PC-3 (cell line): ENCODE data around the gene MAP3K5.

ENCODE experiments used
- EZH2 ChIP-seq: fragments of 300-600 bp; sonication (generic); IDR thresholded peaks from one replicate; pipeline ENCODE4 v1.6.1; 2017; ENCODE audit warnings: antibody characterized with exemption, mild to moderate bottlenecking, low read length; ENCODE audit not compliant: unreplicated experiment
- EZH2phosphoT487 ChIP-seq: fragments of 300-600 bp; sonication (generic); IDR thresholded peaks from 2 replicates; pipeline ENCODE4 v1.6.1; 2018; ENCODE audit warnings: mild to moderate bottlenecking, antibody characterized with exemption, low read length, borderline replicate concordance
- TF ChIP-seq, protein P1 (sequence below): fragments of 300-600 bp; sonication (generic); conservative IDR thresholded peaks from 2 replicates; pipeline ENCODE4 v1.5.1; 2017; ENCODE audit warnings: antibody characterized with exemption, low read depth, mild to moderate bottlenecking, low read length

DNA sequence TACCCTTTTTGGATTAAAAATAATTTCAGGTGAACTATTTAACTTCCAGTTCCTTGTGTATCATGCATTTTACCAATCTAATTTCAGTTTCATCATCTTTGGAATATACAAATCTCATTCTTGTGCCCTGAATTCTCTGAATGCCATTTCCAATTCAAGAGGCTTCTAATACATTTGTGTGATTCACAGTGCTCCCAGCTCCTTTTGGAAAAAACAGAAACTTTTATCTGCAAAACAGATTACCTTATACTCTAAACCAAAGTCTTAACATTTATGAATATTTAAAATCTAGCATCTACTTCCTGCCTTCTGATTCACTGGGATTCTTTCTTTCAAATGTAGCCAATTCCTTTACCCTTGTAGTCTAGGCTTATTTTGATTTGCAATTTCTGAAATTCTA is 19.0 kb upstream of the MAP3K5 start:
- TF ChIP-seq, protein P1, sequence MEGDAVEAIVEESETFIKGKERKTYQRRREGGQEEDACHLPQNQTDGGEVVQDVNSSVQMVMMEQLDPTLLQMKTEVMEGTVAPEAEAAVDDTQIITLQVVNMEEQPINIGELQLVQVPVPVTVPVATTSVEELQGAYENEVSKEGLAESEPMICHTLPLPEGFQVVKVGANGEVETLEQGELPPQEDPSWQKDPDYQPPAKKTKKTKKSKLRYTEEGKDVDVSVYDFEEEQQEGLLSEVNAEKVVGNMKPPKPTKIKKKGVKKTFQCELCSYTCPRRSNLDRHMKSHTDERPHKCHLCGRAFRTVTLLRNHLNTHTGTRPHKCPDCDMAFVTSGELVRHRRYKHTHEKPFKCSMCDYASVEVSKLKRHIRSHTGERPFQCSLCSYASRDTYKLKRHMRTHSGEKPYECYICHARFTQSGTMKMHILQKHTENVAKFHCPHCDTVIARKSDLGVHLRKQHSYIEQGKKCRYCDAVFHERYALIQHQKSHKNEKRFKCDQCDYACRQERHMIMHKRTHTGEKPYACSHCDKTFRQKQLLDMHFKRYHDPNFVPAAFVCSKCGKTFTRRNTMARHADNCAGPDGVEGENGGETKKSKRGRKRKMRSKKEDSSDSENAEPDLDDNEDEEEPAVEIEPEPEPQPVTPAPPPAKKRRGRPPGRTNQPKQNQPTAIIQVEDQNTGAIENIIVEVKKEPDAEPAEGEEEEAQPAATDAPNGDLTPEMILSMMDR = no peak
- no peak for TF ChIP-seq EZH2phosphoT487
- no peak for TF ChIP-seq EZH2
